MM.1S (cell line): ENCODE data around the gene CEP85.

Experiments
- CTCF ChIP-seq: fragments of 300-600 bp; sonication (generic); IDR thresholded peaks from 2 replicates; pipeline ENCODE4 v1.5.1; 2016; ENCODE audit warnings: antibody characterized with exemption, low read length, mixed read lengths
- EZH2 ChIP-seq: fragments of 300-600 bp; sonication (generic); optimal IDR thresholded peaks from 2 replicates; pipeline ENCODE3; 2017; ENCODE audit warnings: low read depth, mild to moderate bottlenecking, antibody characterized with exemption, low read length, mixed read lengths

- TF ChIP-seq EZH2, result no peak
- no peak for TF ChIP-seq CTCF
Measured at GRCh38 chr1:26189331-26189730, 44.7 kb upstream of the CEP85 start.
